Kidney (tissue), 14 donors: ENCODE data around the gene PFAS. TPM values are rescaled to one million over a fixed set of nuclear protein-coding genes. Genes with fewer than 3 reads are reported as not detected.

Source experiments
- DNase-seq, 5 donors: peaks; one replicate each; pipeline ENCODE4 v3.0.0-alpha.2; 2013 to 2020
- FAIRE-seq: peaks from 2 replicates; lab custom pipeline; 2012; peaks lifted over from hg19 to GRCh38; lab: Jason Lieb, UNC
- H3K27ac ChIP-seq, 2 donors: one replicate each; pipeline ENCODE4 v1.7.0; 2013; ENCODE audit warnings: low read depth in 2 of 2, low read length in 2 of 2, inconsistent platforms in 1 of 2
- H3K27me3 ChIP-seq: one replicate; pipeline ENCODE4 v1.7.1; 2013; ENCODE audit warnings: low read length, inconsistent platforms; ENCODE audit not compliant: control insufficient read depth, insufficient read depth
- H3K36me3 ChIP-seq, 3 donors: one replicate each; pipeline versions ENCODE4 v1.7.0 to v1.7.1; 2013; ENCODE audit warnings: low read length in 3 of 3, control low read depth in 1 of 3, inconsistent platforms in 1 of 3; ENCODE audit not compliant: insufficient read depth in 3 of 3, control insufficient read depth in 2 of 3
- H3K4me1 ChIP-seq, 3 donors: one replicate each; pipeline versions ENCODE4 v1.7.0 to v1.7.1; 2013; ENCODE audit warnings: low read length in 3 of 3, inconsistent platforms in 1 of 3, low read depth in 1 of 3; ENCODE audit not compliant: control insufficient read depth in 2 of 3, insufficient read depth in 2 of 3
- H3K4me3 ChIP-seq, 3 donors: one replicate each; pipeline versions ENCODE4 v1.7.0 to v1.8.1; 2013; ENCODE audit warnings: low read length in 3 of 3, control low read depth in 1 of 3, inconsistent platforms in 1 of 3
- H3K9ac ChIP-seq, 3 donors: one replicate each; pipeline versions ENCODE4 v1.7.0 to v1.7.1; 2013; ENCODE audit warnings: low read length in 3 of 3, control low read depth in 1 of 3, inconsistent platforms in 1 of 3
- H3K9me3 ChIP-seq, 3 donors: one replicate each; pipeline versions ENCODE4 v1.7.0 to v1.7.1; 2013; ENCODE audit warnings: low read length in 3 of 3, control low read depth in 1 of 3, inconsistent platforms in 1 of 3; ENCODE audit not compliant: control insufficient read depth in 2 of 3, insufficient read depth in 1 of 3
- CTCF ChIP-seq: IDR thresholded peaks from 3 replicates; pipeline ENCODE4 v1.5.1; 2012; ENCODE audit warnings: mild to moderate bottlenecking, moderate library complexity, borderline replicate concordance; ENCODE audit not compliant: insufficient read depth; ENCODE audit errors: extremely low read depth
- intact Hi-C: fragments of 100-400 bp; cut with DNase I; formaldehyde crosslinking; loops from one replicate; pipeline ENCODE4 v1.11.1; 2022
- polyA plus RNA-seq: library from polyadenylated mRNA; stranded (reverse); fragments of 350-450 nt; fragmentation: Illumina TruSeq; extraction: RNeasy Lipid Tissue Mini Kit (QIAGEN cat#74804); gene quantifications from one replicate; pipeline ENCODE4 v1.2.3, GENCODE V29; 2014; ENCODE audit warnings: low read depth, low replicate concordance; ENCODE audit not compliant: insufficient read depth
- total RNA-seq: library from RNA; stranded (reverse); fragmentation: NEBNext Ultra II Directional; extraction: Animal tissue kit (Norgen Biotek cat#: 25700); gene quantifications from one replicate; pipeline ENCODE4 v1.2.1, GENCODE V29; 2021
- donor health status: control.
- donor health status: control.
- donor health status: control.
- donor health status: control.
- donor health status: control.
- donor health status: DM: yes; HTN: yes; CAD: no.
- donor health status: Normal renal cell carcinoma (clear cell type).

PFAS gene
- total and polyA plus RNA-seq, 2 donors from 2014 or later = 7.6 to 49.5 TPM

- H3K4me1 ChIP-seq = no peaks in the 10 kb centered on the region
- DNase-seq = peak in 1 of 5 donors; percentile 48
- no peak overlapping the region for H3K4me3 ChIP-seq
- TF ChIP-seq CTCF = no peak
- intact Hi-C loops = no loop called here
- H3K9me3 ChIP-seq = no peaks in the 10 kb centered on the region
- H3K27me3 ChIP-seq = no peaks in the 10 kb centered on the region
- peaks cover 0 to 28% (median 13%) of the 10 kb centered on the region in 3 donors for H3K36me3 ChIP-seq
- no peak for FAIRE-seq
- H3K9ac ChIP-seq = no peak overlapping the region
- H3K27ac ChIP-seq = no peak overlapping the region
These were observed 6.4 kb downstream of the PFAS start for GRCh38 chr17:8255499-8255898.

GRCh38 chr17:8256291-8256690, 7.2 kb downstream of the PFAS start:
- H3K4me3 ChIP-seq = no peak overlapping the region
- no peaks in the 10 kb centered on the region for H3K4me1 ChIP-seq
- no peaks in the 10 kb centered on the region for H3K27me3 ChIP-seq
- peaks cover 0 to 28% (median 13%) of the 10 kb centered on the region in 3 donors for H3K36me3 ChIP-seq
- no peaks in the 10 kb centered on the region for H3K9me3 ChIP-seq
- no peak for TF ChIP-seq CTCF
- DNase-seq (no peak), FAIRE-seq (no peak)
- H3K9ac ChIP-seq = no peak overlapping the region
- intact Hi-C loops = no loop called here
- H3K27ac ChIP-seq = no peak overlapping the region

GRCh38 chr17:8256691-8257090, 7.6 kb downstream of the PFAS start:
- peaks cover 0 to 28% (median 13%) of the 10 kb centered on the region in 3 donors for H3K36me3 ChIP-seq
- no peak overlapping the region for H3K27ac ChIP-seq
- no peak overlapping the region for H3K4me3 ChIP-seq
- no peaks in the 10 kb centered on the region for H3K9me3 ChIP-seq
- FAIRE-seq (no peak), DNase-seq (no peak)
- no peaks in the 10 kb centered on the region for H3K27me3 ChIP-seq
- no peak overlapping the region for H3K9ac ChIP-seq
- H3K4me1 ChIP-seq = no peaks in the 10 kb centered on the region
- intact Hi-C loops = no loop called here
- TF ChIP-seq CTCF = no peak

- no peak overlapping the region for H3K4me3 ChIP-seq
- TF ChIP-seq CTCF = no peak
- H3K27me3 ChIP-seq = no peaks in the 10 kb centered on the region
- H3K36me3 ChIP-seq = peaks cover 0 to 34% (median 16%) of the 10 kb centered on the region in 3 donors
- DNase-seq = peak in 1 of 5 donors; percentile 64
- H3K4me1 ChIP-seq = no peaks in the 10 kb centered on the region
- H3K9me3 ChIP-seq = no peaks in the 10 kb centered on the region
- FAIRE-seq = no peak
- intact Hi-C loops = no loop called here
- H3K9ac ChIP-seq = no peak overlapping the region
- no peak overlapping the region for H3K27ac ChIP-seq
These were observed 8.7 kb downstream of the PFAS start for GRCh38 chr17:8257801-8258200.
